HUES48 (cell line): Measurements from ENCODE around the gene METTL1.

Experiments used
- H3K27ac ChIP-seq: one replicate; pipeline ENCODE4 v1.7.0; 2013; ENCODE audit warnings: low read depth, low read length, inconsistent platforms
- H3K27me3 ChIP-seq: 2 replicates; pipeline ENCODE4 v1.6.1; 2013; ENCODE audit warnings: mild to moderate bottlenecking, low read length; ENCODE audit not compliant: control insufficient read depth, insufficient read depth
- H3K36me3 ChIP-seq: 2 replicates; pipeline ENCODE4 v1.6.1; 2013; ENCODE audit warnings: low read length; ENCODE audit not compliant: control insufficient read depth, insufficient read depth
- H3K4me1 ChIP-seq: 2 replicates; pipeline ENCODE4 v1.6.1; 2013; ENCODE audit warnings: mild to moderate bottlenecking, low read length; ENCODE audit not compliant: control insufficient read depth, insufficient read depth
- H3K4me3 ChIP-seq: 2 replicates; pipeline ENCODE4 v1.5.1; 2013; ENCODE audit warnings: mild to moderate bottlenecking, low read depth, low read length
- H3K9ac ChIP-seq: 2 replicates; pipeline ENCODE4 v1.6.1; 2013; ENCODE audit warnings: mild to moderate bottlenecking, low read depth, low read length, moderate library complexity
- H3K9me3 ChIP-seq: 2 replicates; pipeline ENCODE4 v1.6.1; 2013; ENCODE audit warnings: low read length; ENCODE audit not compliant: control insufficient read depth, insufficient read depth

The METTL1 gene

GRCh38 chr12:57752668-57753000 lies 19.3 kb downstream of the METTL1 start:
- Histone ChIP-seq H3K36me3 (peaks cover 29% of the 10 kb centered on the region), H3K9ac (no peak overlapping the region), H3K4me3 (peak overlapping the region; percentile 49), H3K9me3 (no peaks in the 10 kb centered on the region), H3K4me1 (peaks cover 26% of the 10 kb centered on the region), H3K27ac (peak overlapping the region; percentile 7), H3K27me3 (peaks cover 35% of the 10 kb centered on the region)

- H3K4me3 ChIP-seq, result peak within 1 kb of the TSS; percentile 91
- peak within 1 kb of the TSS; percentile 96 for H3K9ac ChIP-seq
- H3K4me1 ChIP-seq, result peaks cover 26% of the 10 kb centered on the region
- H3K9me3 ChIP-seq, result no peaks in the 10 kb centered on the region
- H3K36me3 ChIP-seq, result peaks cover 35% of the 10 kb centered on the region
- peaks cover 32% of the 10 kb centered on the region for H3K27me3 ChIP-seq
- H3K27ac ChIP-seq, result peak within 1 kb of the TSS; percentile 90
These were observed 19.9 kb downstream of the METTL1 start, which contains the start of gene CDK4 for GRCh38 chr12:57751788-57752667. Gene CDK4, minus strand, starts transcription at chr12:57752310. Its CDS starts 593 bp downstream, at chr12:57751717.

- H3K9me3 ChIP-seq, result no peaks in the 10 kb centered on the region
- peaks cover 25% of the 10 kb centered on the region for H3K27me3 ChIP-seq
- H3K27ac ChIP-seq, result peak overlapping the region; percentile 90
- peak overlapping the region; percentile 96 for H3K9ac ChIP-seq
- H3K4me1 ChIP-seq, result peaks cover 26% of the 10 kb centered on the region
- peak overlapping the region; percentile 91 for H3K4me3 ChIP-seq
- peaks cover 41% of the 10 kb centered on the region for H3K36me3 ChIP-seq
These were observed 20.5 kb downstream of the METTL1 start for GRCh38 chr12:57751432-57751787.

GRCh38 chr12:57750561-57751431 lies 21.1 kb downstream of the METTL1 start:
- Histone ChIP-seq H3K27ac (peak overlapping the region; percentile 90), H3K9me3 (no peaks in the 10 kb centered on the region), H3K36me3 (peaks cover 45% of the 10 kb centered on the region), H3K4me1 (peaks cover 22% of the 10 kb centered on the region), H3K9ac (peak overlapping the region; percentile 96; the same call in 1 of the 2 replicates), H3K27me3 (peaks cover 19% of the 10 kb centered on the region), H3K4me3 (peak overlapping the region; percentile 91)

GRCh38 chr12:57749061-57749460 lies 22.8 kb downstream of the METTL1 start:
- Histone ChIP-seq H3K9me3 (no peaks in the 10 kb centered on the region), H3K9ac (no peak overlapping the region), H3K27me3 (peaks cover 10% of the 10 kb centered on the region), H3K27ac (no peak overlapping the region), H3K4me3 (no peak overlapping the region), H3K4me1 (peaks cover 19% of the 10 kb centered on the region), H3K36me3 (peaks cover 45% of the 10 kb centered on the region)

GRCh38 chr12:57746025-57746424 lies 25.9 kb downstream of the METTL1 start:
- peaks cover 4% of the 10 kb centered on the region for H3K4me1 ChIP-seq
- no peaks in the 10 kb centered on the region for H3K9me3 ChIP-seq
- peaks cover 18% of the 10 kb centered on the region for H3K27me3 ChIP-seq
- H3K9ac ChIP-seq, result no peak overlapping the region
- H3K36me3 ChIP-seq, result peaks cover 44% of the 10 kb centered on the region
- peak overlapping the region; percentile 99 for H3K27ac ChIP-seq
- peak overlapping the region; percentile 92 for H3K4me3 ChIP-seq

- Histone ChIP-seq H3K27me3 (peaks cover 23% of the 10 kb centered on the region), H3K9ac (peak overlapping the region; percentile 93), H3K4me1 (no peaks in the 10 kb centered on the region), H3K27ac (peak overlapping the region; percentile 99), H3K9me3 (no peaks in the 10 kb centered on the region), H3K4me3 (peak overlapping the region; percentile 92), H3K36me3 (peaks cover 39% of the 10 kb centered on the region)
These were observed 26.4 kb downstream of the METTL1 start for GRCh38 chr12:57745485-57745881.

GRCh38 chr12:57744777-57745484 lies 27.0 kb downstream of the METTL1 start, which contains the start of gene TSPAN31:
Gene TSPAN31, plus strand, starts transcription at chr12:57745039. Its CDS starts 116 bp downstream, at chr12:57745155.
- peaks cover 29% of the 10 kb centered on the region for H3K27me3 ChIP-seq
- H3K4me3 ChIP-seq, result peak within 1 kb of the TSS; percentile 92
- H3K4me1 ChIP-seq, result no peaks in the 10 kb centered on the region
- peak within 1 kb of the TSS; percentile 93 for H3K9ac ChIP-seq
- peaks cover 34% of the 10 kb centered on the region for H3K36me3 ChIP-seq
- peak within 1 kb of the TSS; percentile 99 for H3K27ac ChIP-seq
- no peaks in the 10 kb centered on the region for H3K9me3 ChIP-seq

GRCh38 chr12:57744194-57744776 lies 27.6 kb downstream of the METTL1 start:
- peak overlapping the region; percentile 93; the same call in 1 of the 2 replicates for H3K9ac ChIP-seq
- H3K27ac ChIP-seq, result peak overlapping the region; percentile 99

GRCh38 chr12:57743769-57744168 lies 28.1 kb downstream of the METTL1 start:
- Histone ChIP-seq H3K9ac (no peak overlapping the region), H3K36me3 (peaks cover 25% of the 10 kb centered on the region), H3K4me1 (peaks cover 8% of the 10 kb centered on the region; the same call in 1 of the 2 replicates), H3K27me3 (peaks cover 40% of the 10 kb centered on the region), H3K4me3 (no peak overlapping the region), H3K9me3 (no peaks in the 10 kb centered on the region), H3K27ac (no peak overlapping the region)

More at GRCh38 chr12:57744194-57744776, 27.6 kb downstream of the METTL1 start:
- peaks cover 5% of the 10 kb centered on the region; the same call in 1 of the 2 replicates for H3K4me1 ChIP-seq
- H3K36me3 ChIP-seq, result peaks cover 30% of the 10 kb centered on the region
- H3K27me3 ChIP-seq, result peaks cover 35% of the 10 kb centered on the region
- peak overlapping the region; percentile 92 for H3K4me3 ChIP-seq
- no peaks in the 10 kb centered on the region for H3K9me3 ChIP-seq
